ENCODE results near the gene SHROOM2. TPM values are rescaled to one million over a fixed set of nuclear protein-coding genes. Genes with fewer than 3 reads are reported as not detected.

Gene SHROOM2
- total RNA-seq, 1 experiment from 2014 or later = 13.9 TPM

GRCh38 chrX:9992724-9993123 lies 206.5 kb downstream of the SHROOM2 start:
- H3K27me3 Mint-ChIP-seq (ENCODE audit: low read depth) = no peaks in the 10 kb centered on the region
- no peaks in the 10 kb centered on the region for H3K27me3 ChIP-seq (ENCODE audit: insufficient read depth, low read length)

More at GRCh38 chrX:9992724-9993123, 206.5 kb downstream of the SHROOM2 start:
- Histone ChIP-seq H3K23me2 (ENCODE audit: insufficient read length, low read depth, low read length, poor library complexity, severe bottlenecking) (no peaks in the 10 kb centered on the region), H2AFZ (ENCODE audit: low read length) (no peak overlapping the region), H3K56ac (ENCODE audit: insufficient read length, low read depth, low read length) (no peak overlapping the region), H4K20me1 (ENCODE audit: control insufficient read depth, insufficient read depth, insufficient read length) (no peaks in the 10 kb centered on the region), H2BK120ac (ENCODE audit: low read depth, low read length, poor library complexity, severe bottlenecking) (no peak overlapping the region), H3K9ac (ENCODE audit: extremely low read depth, insufficient read length, low read length) (no peak overlapping the region), H4K91ac (ENCODE audit: insufficient read length, low read depth, low read length) (no peak overlapping the region), H2BK15ac (ENCODE audit: low read depth, low read length) (no peak overlapping the region), H4K8ac (replicated peaks; ENCODE audit: insufficient read length, low read depth, low read length) (no peak overlapping the region), H2BK5ac (ENCODE audit: insufficient read length, low read length) (no peak overlapping the region), H3K79me2 (ENCODE audit: insufficient read depth, low read length) (no peaks in the 10 kb centered on the region), H3K4me2 (ENCODE audit: insufficient read depth, insufficient read length, low read length) (no peak overlapping the region), H3K9me3 (ENCODE audit: control insufficient read depth, low read depth, low read length) (no peaks in the 10 kb centered on the region), H3K79me1 (ENCODE audit: insufficient read depth, low read depth, low read length, poor library complexity, severe bottlenecking) (no peaks in the 10 kb centered on the region), H3K14ac (ENCODE audit: insufficient read depth, low read length) (no peak overlapping the region), H4K5ac (ENCODE audit: insufficient read length, low read depth, low read length) (no peak overlapping the region), H3K23ac (ENCODE audit: insufficient read length, low read depth, low read length) (no peak overlapping the region), H3K18ac (ENCODE audit: insufficient read length, low read depth, low read length) (no peak overlapping the region), H3T11ph (ENCODE audit: low read length) (no peak overlapping the region), H2BK12ac (ENCODE audit: insufficient read length, low read depth, low read length) (no peak overlapping the region), H3K4me1 (ENCODE audit: insufficient read depth, low read length) (no peaks in the 10 kb centered on the region), H3K27ac (ENCODE audit: insufficient read length, low read depth, low read length) (no peak overlapping the region), H2AK5ac (ENCODE audit: insufficient read length, low read length) (no peak overlapping the region), H3K4ac (ENCODE audit: low read depth, low read length) (no peak overlapping the region), H2BK20ac (ENCODE audit: low read depth, low read length, poor library complexity, severe bottlenecking) (no peak overlapping the region)
- Mint-ChIP-seq H3K9me3 (peaks cover 56 to 57% of the 10 kb centered on the region in 2 experiments), H3K4me3 (no peak overlapping the region), H3K27ac (no peak overlapping the region), H3K4me1 (0 out of 4 replicates have a peak, but pooled peaks cover 0 to 3% of the 10 kb centered on the region in 2 experiments), H3K36me3 (ENCODE audit: insufficient read depth in 1 of 3, low read depth in 3 of 3) (peaks cover 7 to 27% (median 24%) of the 10 kb centered on the region in 3 experiments; a peak in 6 of 7 replicates)
- WGBS (ENCODE audit: extremely low coverage, insufficient read length, low lambda C conversion rate) = no CpG with 5 or more reads among the region's 18 CpGs
- TF ChIP-seq CTCF (conservative IDR thresholded peaks at IDR 0.05) = no peak
- no peak for DNase-seq
